HG03439 (cell line): Measurements from ENCODE around the gene ROBO4.

Experiments used
- ATAC-seq: cut with Tn5 transposase; IDR thresholded peaks from one replicate; pipeline ENCODE4 v1.9.1; 2021; ENCODE audit warnings: mild to moderate bottlenecking, moderate library complexity; ENCODE audit not compliant: unreplicated experiment

ROBO4 gene

DNA sequence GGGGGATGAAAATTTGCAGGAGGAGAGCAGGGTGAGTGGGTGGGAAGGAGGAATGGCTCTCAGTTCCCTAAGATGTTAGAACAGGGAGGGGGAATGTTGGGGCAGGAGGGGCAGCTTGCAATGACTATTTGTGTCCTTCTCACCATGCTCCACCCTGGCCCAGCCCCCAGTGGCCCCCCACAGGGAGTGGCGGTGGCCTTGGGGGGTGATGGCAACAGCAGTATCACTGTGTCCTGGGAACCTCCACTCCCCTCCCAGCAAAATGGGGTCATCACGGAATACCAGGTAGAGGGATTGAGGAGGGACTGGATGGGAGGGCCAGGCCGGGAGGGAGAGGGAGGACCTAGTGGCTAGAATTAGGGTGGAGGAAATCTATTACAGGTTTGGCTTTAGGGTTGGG lies 22.3 kb downstream of the ROBO4 start:
- ATAC-seq: no peak

DNA sequence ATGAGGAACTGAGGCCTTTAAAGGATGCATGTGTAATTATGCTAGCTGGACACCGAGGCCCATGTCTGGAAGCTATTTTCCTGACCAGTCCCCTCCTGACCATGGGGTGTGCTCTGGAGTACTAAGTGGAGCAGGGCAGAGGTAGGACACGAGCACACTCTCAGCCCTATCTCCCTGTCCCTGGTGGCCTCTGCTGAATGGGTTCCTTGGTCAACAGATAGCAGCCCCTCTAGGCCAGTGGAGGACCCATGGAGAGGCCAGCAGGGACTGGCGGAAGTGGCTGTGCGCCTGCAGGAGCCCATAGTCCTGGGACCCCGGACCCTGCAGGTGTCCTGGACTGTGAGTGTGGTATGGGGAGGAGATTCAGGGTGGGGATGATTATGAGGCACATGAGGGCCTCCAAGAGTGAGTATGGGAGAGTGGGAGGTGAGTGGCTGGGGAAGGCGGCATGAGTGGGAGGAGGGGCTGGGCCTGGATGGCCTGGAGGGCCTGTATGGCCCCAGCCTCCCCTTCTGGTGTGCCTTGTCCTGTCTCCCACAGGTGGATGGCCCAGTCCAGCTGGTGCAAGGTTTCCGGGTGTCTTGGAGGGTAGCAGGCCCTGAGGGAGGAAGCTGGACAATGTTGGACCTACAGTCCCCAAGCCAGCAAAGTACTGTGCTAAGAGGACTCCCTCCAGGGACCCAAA lies 23.0 kb downstream of the ROBO4 start:
- no peak for ATAC-seq

DNA sequence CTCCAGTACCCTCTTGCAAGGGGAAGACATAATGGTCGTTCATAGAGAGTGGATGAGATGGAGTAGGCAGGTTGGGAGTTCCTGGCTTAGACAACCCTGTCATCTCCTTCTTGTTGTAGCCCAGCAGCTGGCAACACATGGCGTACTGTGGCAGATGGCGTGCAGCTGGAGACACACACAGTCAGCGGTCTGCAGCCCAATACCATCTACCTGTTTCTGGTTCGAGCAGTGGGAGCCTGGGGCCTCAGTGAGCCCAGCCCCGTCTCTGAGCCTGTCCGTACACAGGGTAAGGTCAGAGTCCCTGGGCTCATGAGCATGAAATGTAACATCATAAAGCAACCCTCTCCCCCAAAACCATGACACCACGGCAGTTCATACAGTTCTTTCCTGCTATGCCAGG lies 23.7 kb downstream of the ROBO4 start:
- no peak for ATAC-seq

DNA sequence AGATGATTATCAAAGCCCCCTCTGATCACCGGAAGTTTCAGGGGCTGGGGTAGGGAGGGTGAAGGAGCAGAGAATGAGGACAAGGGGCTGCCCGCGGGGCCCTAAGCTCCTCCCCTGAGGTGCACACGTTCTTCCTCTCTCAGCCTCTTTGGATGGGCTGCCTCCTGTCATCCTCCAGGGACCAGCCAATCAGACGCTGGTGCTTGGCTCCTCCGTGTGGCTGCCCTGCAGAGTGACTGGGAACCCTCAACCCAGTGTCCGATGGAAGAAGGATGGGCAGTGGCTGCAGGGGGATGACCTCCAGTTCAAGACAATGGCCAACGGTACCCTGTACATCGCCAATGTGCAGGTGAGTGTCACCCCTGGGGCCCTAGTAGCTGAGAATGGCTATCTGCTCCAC lies 24.9 kb downstream of the ROBO4 start:
- ATAC-seq: no peak

DNA sequence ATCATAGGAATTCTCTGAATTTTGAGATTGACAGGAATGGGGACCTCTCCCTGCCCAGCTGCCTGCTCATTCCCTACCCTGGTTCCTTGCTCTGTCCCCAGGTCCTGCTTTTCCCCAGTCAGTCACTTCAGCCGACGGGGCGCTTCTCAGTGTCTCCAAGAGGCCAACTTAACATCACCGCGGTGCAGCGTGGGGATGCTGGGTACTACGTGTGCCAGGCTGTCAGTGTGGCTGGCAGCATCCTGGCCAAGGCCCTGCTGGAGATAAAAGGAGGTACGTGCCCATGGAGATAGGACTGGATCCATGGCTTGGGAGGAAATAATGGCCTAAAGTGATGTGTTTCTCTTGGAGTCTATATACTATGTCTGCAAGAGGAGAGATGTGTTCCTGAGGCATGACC lies 25.4 kb downstream of the ROBO4 start:
- no peak for ATAC-seq

DNA sequence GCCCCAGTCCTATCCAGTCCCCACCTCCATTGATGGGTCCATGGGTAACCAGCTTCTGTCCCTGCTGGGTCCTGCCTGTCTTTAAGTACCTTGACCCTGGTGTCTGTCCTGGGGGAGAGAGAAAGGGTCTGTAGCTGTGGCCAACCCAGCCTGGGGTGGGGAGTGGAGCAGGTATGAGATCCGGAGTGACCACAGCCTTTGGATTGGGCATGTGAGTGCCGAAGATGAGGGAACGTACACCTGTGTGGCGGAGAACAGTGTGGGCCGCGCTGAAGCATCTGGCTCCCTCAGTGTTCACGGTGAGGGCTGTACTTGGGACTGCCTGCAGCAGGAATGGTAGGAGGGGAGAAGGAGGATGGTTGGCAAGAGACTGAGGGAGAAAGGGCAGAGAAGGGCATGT lies 27.2 kb downstream of the ROBO4 start:
- no peak for ATAC-seq

DNA sequence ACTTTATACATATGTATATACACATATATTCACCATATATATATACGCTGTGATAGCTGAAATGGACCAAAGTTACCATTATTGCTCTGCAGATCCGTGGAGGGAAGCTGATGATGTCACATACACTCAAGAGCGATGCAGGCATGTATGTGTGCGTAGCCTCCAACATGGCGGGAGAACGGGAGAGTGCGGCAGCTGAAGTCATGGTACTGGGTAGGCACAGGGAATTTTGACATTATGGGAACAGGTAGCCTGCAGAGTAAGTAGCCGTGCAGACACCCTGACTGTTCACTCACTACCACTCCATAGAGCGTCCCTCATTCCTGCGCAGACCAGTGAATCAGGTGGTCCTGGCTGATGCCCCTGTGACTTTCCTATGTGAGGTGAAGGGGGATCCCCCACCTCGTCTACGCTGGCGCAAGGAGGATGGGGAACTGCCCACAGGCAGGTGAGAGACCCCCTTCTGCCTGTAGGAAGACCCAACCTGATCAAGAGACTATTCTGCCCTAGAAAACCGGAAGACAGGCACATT lies 27.7 kb downstream of the ROBO4 start:
- no peak for ATAC-seq

DNA sequence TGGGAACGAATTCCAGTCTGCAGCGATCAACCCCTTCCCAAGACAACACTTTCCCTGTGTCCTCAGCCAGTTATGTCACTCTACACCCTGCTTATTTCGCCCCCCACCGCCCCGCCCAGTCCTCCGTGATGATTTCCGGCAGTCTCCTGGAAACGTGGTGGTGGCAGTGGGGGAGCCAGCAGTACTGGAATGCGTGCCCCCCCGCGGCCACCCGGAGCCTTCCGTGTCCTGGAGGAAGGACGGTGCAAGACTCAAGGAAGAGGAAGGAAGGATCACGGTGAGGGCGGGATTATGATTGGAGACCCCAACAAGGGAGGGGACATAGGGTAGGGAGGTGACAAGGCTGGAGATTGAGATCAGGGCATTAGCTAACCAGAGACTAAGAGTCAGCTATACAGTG lies 28.3 kb downstream of the ROBO4 start:
- ATAC-seq: no peak

DNA sequence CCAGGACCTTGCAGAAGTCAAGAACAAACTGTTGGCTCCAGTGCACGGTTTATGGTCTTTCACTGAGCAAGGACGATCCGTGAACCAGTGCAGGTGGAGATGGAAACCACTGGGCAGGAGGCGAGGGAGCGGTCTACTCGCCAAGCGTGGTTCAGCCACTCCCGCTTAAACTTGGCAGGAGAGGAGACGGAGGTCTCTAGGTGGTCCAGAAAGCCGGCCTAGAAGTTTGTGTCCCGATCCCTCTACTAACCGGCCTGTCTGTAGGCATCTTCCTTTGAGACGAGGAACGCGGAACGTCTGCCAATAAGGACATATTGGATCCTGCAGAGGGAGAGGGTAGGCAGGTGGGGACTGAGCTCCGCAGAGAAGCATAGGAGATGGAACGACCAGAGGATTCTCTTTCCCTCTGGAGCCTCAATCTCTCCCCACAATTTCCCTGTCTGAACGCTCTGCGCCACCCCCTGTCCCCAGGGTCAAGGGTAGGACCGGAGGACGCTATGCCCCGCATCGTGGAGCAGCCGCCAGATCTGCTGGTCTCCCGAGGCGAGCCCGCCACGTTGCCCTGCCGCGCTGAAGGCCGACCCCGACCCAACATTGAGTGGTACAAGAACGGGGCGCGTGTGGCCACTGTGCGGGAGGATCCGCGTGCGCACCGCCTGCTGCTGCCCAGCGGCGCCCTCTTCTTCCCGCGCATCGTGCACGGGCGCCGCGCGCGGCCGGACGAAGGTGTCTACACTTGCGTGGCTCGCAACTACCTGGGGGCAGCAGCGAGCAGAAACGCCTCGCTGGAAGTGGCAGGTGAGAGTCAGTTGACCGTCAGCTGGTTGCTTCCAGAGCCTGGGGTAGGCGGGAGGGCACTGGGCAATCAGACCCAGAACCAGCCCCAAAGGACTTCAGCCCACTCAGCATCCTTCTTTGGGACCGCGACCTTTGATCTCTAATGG lies 29.1 kb downstream of the ROBO4 start:
- no peak for ATAC-seq

DNA sequence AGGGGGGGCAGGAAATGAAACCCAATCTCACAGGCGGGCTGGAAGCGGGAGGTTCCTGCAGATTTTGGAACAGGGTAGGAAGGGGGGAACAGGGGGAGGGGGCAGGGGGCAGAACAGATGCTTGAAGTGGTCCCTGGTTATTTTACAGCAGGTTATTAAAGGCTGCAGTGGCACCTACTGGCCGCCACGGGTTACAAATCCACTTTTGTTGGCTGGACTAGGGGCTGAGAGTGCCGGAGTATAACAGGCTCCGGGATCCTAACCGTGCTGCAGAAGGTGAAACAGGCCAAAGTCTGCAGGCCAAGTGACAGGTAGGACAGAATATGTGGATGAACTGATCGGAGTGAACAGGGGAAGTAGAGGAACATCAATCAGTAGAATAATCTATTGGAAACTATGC lies 30.0 kb downstream of the ROBO4 start:
- no peak for ATAC-seq

DNA sequence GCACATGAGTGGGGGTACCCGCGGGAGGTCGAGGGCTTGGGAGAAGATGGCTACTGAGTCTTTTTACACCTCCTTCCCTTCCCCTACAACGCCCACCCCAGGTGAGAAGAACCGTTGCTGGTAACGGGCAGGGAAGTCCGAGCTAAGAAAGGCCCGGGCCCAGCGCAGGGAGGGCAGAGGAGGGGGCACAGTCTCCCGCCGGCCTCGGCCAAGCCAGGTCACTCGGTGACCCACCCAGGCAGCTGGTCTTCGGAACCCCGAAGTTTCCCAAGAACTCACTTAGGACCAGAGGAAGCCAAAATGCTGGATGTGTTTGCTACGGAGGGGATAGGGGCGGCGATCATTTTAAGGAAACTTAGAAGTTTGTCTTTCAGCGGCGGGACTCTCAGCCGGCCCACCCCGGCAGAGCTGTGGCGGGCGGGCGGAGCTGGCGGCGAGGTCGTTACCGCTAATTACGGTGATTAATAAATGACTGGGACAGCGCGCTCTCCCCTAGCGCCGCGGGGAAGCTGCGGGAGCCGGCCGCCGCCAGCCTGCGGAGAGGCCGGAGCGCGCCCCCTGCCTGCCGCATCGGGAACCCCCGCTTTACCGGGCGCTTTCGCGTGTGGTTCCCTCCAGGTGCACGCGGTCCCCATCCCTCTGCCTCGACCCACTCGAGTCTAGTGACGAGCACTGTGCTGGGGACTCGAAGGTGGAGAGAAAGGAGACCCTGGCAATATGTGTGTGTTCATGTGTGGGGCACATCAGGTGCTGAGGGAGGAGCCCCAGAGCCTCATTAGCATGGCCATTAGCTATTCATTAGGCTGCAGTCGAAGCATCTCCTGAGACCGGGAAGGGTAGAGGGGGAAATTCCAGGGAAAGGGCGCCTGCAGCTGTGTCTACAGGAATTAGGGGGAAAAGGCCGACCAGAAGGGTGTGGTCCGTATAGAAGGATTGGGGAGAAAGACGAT lies 31.5 kb downstream of the ROBO4 start:
- no peak for ATAC-seq

DNA sequence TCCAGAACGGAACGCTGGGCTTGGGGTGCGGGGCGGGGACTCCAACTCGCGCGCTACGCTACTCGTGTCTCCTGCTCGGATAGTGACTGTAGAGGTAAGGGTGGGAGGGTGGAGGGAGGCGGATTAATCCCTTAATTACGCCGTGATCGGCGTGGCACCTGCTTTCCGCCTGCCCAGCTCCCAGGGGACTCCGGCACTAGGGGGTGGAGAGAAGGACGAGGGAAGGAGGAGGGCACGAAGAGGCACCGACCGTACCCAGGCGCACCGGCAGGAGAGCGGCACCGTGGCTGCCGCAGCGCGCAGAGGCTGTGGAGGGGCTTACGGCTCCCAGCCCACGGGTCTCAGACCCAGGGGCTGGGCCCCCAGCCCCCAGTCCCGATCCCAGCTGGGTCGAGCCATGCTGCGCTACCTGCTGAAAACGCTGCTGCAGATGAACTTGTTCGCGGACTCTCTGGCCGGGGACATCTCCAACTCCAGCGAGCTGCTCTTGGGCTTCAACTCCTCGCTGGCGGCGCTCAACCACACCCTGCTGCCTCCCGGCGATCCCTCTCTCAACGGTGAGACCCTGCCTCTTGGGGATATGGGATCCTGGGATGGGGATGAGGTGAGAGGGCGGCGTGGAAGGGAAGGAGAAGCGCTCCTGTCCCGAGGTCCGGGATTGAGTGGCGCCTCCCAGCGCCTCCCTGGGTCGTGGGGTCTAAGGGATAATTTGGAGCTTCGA lies 32.3 kb downstream of the ROBO4 start, which contains the start of gene ROBO3:
ROBO3 (plus strand) TSS at position 252 of the 721 bp plus-strand sequence; CDS start at position 398, 146 bp downstream.
- ATAC-seq: no peak

DNA sequence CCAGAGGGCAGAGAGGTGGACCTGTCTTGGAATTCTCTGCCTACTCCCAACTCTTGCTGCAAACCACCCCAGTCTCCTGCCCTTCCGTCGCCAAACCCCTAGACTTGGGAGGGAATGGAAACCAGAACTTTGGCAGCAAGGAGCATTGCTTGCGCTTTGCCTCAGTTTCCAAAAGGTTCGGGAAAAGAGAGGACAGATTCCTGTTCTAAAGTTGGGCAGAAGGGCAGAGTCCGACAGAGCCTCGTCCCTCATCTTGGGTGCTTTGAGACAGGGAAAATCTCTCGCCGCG lies 32.8 kb downstream of the ROBO4 start:
- no peak for ATAC-seq

DNA sequence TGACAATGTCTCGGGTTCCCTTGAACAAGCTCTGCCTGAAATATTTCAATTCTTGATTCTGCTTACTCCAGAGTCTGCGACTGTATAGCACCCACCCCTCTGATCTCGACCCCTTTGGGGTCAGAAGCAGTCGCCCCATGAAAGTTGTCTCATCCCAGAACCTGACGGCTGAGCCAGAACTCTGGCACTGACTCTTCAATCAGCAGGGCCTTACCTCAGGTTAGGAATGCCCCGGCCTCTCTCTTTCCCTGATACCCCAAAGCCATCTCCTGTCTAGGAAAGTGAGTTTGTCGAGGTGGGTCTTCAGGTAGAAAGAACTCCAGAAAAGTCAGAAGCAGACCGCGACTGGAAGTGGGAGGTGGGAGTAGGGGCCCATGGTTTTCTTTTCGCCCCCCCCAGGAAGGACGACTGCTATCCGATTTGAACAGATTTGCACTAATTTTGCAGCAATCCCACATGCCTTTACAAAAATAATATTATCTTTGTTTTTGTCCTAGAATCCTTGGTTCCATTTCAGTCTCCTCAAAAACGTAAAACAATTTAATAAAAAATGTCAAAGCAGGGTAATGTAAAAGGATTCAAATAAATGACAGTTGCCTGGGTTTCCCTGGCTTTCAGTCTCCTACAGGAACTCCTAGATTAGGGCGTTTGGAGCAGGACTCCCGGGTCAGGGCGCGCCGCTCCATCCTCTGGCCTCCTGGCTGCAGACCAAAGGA lies 33.3 kb downstream of the ROBO4 start:
- no peak for ATAC-seq

DNA sequence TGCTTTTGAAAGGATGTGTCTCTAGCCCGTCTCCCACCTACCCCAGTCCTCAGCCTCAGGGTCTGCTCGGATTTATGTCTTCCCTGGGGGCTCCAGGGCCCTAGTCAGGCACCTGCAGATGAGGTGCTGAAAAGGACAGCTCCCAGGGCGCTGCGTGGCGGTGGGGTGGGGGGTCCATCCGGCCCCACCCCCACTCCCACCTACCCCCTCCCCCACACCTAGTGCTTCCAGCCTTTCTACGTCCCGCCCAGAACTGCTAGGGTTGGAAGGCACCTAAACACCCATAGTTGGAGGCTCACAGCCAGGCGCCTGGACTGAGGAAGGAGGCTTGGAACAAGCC lies 33.9 kb downstream of the ROBO4 start:
- no peak for ATAC-seq

DNA sequence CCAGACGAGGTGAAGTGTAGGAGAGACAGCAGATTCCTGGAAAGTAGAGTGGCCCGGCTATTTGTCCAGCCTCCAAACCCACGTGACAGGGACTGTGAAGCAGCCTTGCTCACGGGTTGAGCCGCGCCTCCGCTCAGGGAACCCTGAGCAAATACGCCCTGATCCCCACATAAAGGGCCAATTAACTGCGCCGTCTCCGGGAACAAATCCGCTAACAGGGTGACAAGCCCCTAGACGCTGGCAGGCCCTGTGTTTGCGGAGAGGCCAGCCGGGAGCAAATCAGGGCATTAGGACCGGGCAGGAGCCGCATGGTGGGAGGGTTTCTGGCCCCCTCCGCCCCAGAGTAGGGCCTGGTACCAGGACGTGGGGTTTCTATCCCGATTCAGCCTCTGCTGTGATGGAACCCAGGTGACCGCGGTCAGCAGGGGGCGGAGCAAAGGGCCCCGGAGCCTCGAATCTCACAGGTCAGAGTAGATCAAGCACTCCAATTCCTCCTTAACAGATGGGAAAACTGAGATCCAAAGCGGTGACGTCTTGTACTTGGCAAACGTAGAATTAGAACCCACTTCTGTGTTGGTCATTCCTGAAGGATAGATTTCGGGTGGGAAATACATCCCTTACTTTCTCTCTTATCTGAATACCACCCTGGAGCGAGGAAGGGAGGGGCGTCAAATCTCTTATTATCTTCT lies 34.4 kb downstream of the ROBO4 start:
- no peak for ATAC-seq

DNA sequence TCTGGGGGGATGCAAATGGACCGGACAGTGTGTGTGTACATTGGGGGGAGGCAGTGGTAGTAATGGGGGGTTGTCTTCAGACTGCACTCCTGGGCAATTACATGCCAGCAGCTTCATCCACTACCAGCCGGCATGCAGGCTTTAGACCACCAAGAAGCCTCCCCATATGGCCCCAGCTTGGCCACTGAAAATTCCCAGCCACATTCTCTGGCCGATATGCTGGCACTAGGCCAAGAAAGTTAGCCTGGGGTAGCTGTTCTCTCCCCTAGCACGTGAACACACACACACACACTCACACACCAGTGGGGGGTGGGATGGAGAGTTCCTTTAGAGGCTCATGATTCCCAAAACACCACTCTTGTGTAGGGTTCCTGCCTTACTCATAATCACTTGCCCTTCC lies 36.0 kb downstream of the ROBO4 start:
- no peak for ATAC-seq

DNA sequence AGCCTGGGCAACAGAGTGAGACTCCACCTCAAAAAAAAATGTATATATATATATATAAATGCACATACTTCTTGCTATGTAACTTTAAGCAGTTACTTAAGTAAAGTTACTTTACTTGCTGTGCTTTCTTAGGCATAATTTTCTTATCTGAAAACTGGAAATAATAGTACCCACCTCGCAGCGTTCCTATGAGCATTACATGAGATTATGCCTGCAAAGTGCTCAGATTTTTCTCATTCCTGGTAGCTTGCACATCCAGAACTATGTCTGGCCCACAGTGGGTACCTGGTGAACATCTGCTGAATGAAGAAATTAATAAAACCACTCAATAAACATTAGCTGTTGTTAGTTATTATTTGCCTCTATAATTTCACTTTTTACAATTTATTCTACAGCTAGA lies 38.5 kb downstream of the ROBO4 start:
- no peak for ATAC-seq

DNA sequence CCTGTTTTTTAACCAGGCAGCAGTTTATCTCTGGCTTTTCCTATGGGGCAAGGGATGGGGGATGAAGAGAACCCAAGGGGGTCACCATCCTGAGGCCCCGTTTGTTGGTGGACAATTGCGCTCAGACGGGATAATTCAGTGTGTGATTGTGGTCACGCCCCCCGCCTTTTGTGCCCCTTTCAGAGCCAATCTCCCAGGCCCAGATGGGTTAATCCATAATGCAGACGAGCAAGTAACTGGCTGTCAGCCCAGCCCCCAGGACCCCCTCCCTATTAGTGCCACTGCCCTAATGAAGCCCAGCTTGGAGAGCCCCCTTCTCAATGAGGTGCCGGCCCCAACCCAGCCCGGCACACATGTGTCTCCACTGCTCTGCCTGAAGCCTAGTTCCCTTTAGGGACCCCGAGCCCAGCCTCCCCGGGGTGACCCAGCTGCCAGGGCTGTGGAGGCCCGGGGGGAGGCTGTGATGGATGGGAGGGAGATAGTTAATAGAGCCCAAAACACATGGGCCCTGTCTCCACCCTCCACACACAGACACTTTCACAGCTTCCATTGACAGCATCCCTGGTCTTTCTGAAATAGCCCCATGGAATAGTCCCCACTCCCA lies 51.5 kb downstream of the ROBO4 start:
- no peak for ATAC-seq
